ENCODE results near the gene TMEM9. TPM values are rescaled to one million over a fixed set of nuclear protein-coding genes. Genes with fewer than 3 reads are reported as not detected.

The TMEM9 gene
- total and polyA plus RNA-seq, 2 of the 8 experiments (the other 6 are each of a cell fraction or from before 2014, with no cell fraction given): 79.9 to 181 TPM

GRCh38 chr1:201189085-201189484, 34.8 kb upstream of the TMEM9 start:
- Histone ChIP-seq H3K56ac (replicated peaks; ENCODE audit: insufficient read length, low read depth, low read length) (no peak overlapping the region), H3K27me3 (replicated peaks in 1 of 4; ENCODE audit: control insufficient read depth in 3 of 4, extremely low read depth in 1 of 4, insufficient read depth in 3 of 4, low read length in 3 of 4) (no peaks in the 10 kb centered on the region), H3K79me1 (ENCODE audit: low read depth, low read length) (no peaks in the 10 kb centered on the region), H2BK120ac (replicated peaks; ENCODE audit: low read depth, low read length) (no peak overlapping the region), H2BK5ac (ENCODE audit: low read depth, low read length) (no peak overlapping the region), H3K18ac (ENCODE audit: extremely low read depth, low read length) (no peak overlapping the region), H4K91ac (replicated peaks; ENCODE audit: insufficient read length, low read length) (no peak overlapping the region), H3K23ac (ENCODE audit: insufficient read length) (no peak overlapping the region), H4K8ac (ENCODE audit: extremely low read depth, insufficient read depth, low read length) (no peak overlapping the region), H3K4me1 (replicated peaks in 1 of 4; ENCODE audit: control insufficient read depth in 3 of 4, insufficient read depth in 4 of 4, low read length in 3 of 4) (peaks cover 0 to 5% (median 0%) of the 10 kb centered on the region in 4 experiments; a peak in 2 of 7 replicates), H2BK12ac (ENCODE audit: low read depth, low read length) (no peak overlapping the region), H3K23me2 (ENCODE audit: low read depth, low read length) (no peaks in the 10 kb centered on the region), H3K4ac (replicated peaks; ENCODE audit: insufficient read length, low read depth, low read length) (no peak overlapping the region), H3K79me2 (ENCODE audit: control insufficient read depth in 1 of 2, insufficient read depth in 2 of 2, low read length in 2 of 2) (no peaks in the 10 kb centered on the region), H2BK15ac (ENCODE audit: low read length) (no peak overlapping the region), H3K27ac (ENCODE audit: low read depth, low read length) (no peak overlapping the region), H4K5ac (ENCODE audit: insufficient read length, low read depth, low read length) (no peak overlapping the region), H3K9ac (replicated peaks in 1 of 4; ENCODE audit: extremely low read depth in 1 of 4, low read depth in 3 of 4, low read length in 3 of 4) (no peak overlapping the region), H2AFZ (ENCODE audit: low read length) (no peak overlapping the region), H3K36me3 (ENCODE audit: control insufficient read depth in 2 of 4, insufficient read depth in 4 of 4, low read length in 3 of 4) (no peaks in the 10 kb centered on the region), H4K20me1 (replicated peaks in 1 of 2; ENCODE audit: control insufficient read depth in 1 of 2, insufficient read depth in 2 of 2, low read length in 2 of 2) (no peaks in the 10 kb centered on the region), H3K4me3 (ENCODE audit: extremely low read depth in 1 of 4, insufficient read depth in 2 of 4, low read depth in 3 of 4, low read length in 4 of 4) (no peak overlapping the region), H3K14ac (ENCODE audit: insufficient read length) (no peak overlapping the region), H3K9me3 (ENCODE audit: insufficient read depth in 2 of 2, low read depth in 1 of 2, low read length in 1 of 2) (no peaks in the 10 kb centered on the region), H3K4me2 (ENCODE audit: insufficient read depth in 1 of 2, low read depth in 2 of 2, low read length in 2 of 2) (no peak overlapping the region), H2AK5ac (ENCODE audit: low read depth, low read length) (no peak overlapping the region), H2BK20ac (ENCODE audit: low read length) (no peak overlapping the region)
- ChIA-PET POLR2A (ENCODE audit: partially characterized antibody) (no interaction called here), CTCF (ENCODE audit: partially characterized antibody) (interaction anchor here (0.6 kb wide), 1 partner anchor 95 kb away, joined by 3 read pairs; no protein-coding TSS in a partner anchor)
- DNase-seq (ENCODE audit: low read depth in 1 of 2, low spot score in 2 of 2): no peak
- no peak for FAIRE-seq
- 90% methylated on average over 2 of the region's 2 CpGs; no CpG with 5 or more reads in 1 of the 2 experiments for WGBS, 2 experiments (ENCODE audit: extremely low coverage in 1 of 2, insufficient coverage in 1 of 2, insufficient read length in 1 of 2, insufficient replicate concordance in 2 of 2, low coverage in 1 of 2, low lambda C conversion rate in 2 of 2, missing lambda C conversion rate in 1 of 2)
- TF ChIP-seq POU5F1 (IDR thresholded peaks at IDR 0.05; ENCODE audit: low read depth, low read length): no peak
- TF ChIP-seq SP2 (IDR thresholded peaks at IDR 0.05; ENCODE audit: low read length): no peak
- TF ChIP-seq PHF8 (conservative IDR thresholded peaks at IDR 0.05; ENCODE audit: low read depth, low read length): no peak
- no peak for TF ChIP-seq ZNF274 (IDR thresholded peaks at IDR 0.05; ENCODE audit: borderline replicate concordance, extremely low read depth, low read length)
- TF ChIP-seq SP4 (IDR thresholded peaks at IDR 0.05; ENCODE audit: low read length): no peak
- no peak for TF ChIP-seq SUZ12 (IDR thresholded peaks at IDR 0.05; ENCODE audit: low read length)
- no peak for TF ChIP-seq CHD1 (IDR thresholded peaks at IDR 0.05; ENCODE audit: low read depth, low read length)
- no peak for TF ChIP-seq CTBP2 (IDR thresholded peaks at IDR 0.05; ENCODE audit: borderline replicate concordance, insufficient read depth, insufficient read length, low read length)
- TF ChIP-seq NANOG (IDR thresholded peaks at IDR 0.05; ENCODE audit: insufficient read depth, low read depth, low read length, poor library complexity, severe bottlenecking): no peak
- TF ChIP-seq RBBP5 (IDR thresholded peaks at IDR 0.05; ENCODE audit: borderline replicate concordance, low read depth, low read length): no peak
- TF ChIP-seq, protein P1, sequence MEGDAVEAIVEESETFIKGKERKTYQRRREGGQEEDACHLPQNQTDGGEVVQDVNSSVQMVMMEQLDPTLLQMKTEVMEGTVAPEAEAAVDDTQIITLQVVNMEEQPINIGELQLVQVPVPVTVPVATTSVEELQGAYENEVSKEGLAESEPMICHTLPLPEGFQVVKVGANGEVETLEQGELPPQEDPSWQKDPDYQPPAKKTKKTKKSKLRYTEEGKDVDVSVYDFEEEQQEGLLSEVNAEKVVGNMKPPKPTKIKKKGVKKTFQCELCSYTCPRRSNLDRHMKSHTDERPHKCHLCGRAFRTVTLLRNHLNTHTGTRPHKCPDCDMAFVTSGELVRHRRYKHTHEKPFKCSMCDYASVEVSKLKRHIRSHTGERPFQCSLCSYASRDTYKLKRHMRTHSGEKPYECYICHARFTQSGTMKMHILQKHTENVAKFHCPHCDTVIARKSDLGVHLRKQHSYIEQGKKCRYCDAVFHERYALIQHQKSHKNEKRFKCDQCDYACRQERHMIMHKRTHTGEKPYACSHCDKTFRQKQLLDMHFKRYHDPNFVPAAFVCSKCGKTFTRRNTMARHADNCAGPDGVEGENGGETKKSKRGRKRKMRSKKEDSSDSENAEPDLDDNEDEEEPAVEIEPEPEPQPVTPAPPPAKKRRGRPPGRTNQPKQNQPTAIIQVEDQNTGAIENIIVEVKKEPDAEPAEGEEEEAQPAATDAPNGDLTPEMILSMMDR (IDR thresholded peaks at IDR 0.05; ENCODE audit: control extremely low read depth in 1 of 3, insufficient read depth in 1 of 3, low read depth in 1 of 3, low read length in 3 of 3): no peak
- no peak for TF ChIP-seq RFX5 (IDR thresholded peaks at IDR 0.05; ENCODE audit: borderline replicate concordance, low read depth, low read length)
